ENCODE data around the gene CA10.

CA10 gene

DNA sequence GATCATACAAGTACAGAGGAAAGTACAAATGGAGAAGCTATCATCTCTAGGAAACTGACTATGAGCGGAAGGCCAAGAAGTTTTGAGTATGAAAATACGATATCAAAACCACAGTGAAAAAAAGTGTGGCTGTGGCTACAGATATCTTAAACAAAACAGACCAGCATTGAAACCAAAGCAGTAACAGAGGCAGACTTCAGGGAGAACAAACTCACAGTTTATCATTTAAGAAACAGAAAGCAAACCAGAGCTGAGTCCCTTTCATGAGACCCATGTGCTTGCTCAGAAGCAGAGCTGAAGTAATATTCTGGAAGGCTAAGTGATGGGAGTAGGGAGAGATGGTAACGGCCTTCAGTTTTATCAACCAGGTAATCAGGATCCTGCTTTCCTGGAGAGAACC, 317.8 kb downstream of the CA10 start:
- H3K27me3 ChIP-seq, result no peaks in the 10 kb centered on the region
- peaks cover 10% of the 10 kb centered on the region for H3K4me1 ChIP-seq
- no peaks in the 10 kb centered on the region for H3K36me3 ChIP-seq
- TF ChIP-seq, protein P1, sequence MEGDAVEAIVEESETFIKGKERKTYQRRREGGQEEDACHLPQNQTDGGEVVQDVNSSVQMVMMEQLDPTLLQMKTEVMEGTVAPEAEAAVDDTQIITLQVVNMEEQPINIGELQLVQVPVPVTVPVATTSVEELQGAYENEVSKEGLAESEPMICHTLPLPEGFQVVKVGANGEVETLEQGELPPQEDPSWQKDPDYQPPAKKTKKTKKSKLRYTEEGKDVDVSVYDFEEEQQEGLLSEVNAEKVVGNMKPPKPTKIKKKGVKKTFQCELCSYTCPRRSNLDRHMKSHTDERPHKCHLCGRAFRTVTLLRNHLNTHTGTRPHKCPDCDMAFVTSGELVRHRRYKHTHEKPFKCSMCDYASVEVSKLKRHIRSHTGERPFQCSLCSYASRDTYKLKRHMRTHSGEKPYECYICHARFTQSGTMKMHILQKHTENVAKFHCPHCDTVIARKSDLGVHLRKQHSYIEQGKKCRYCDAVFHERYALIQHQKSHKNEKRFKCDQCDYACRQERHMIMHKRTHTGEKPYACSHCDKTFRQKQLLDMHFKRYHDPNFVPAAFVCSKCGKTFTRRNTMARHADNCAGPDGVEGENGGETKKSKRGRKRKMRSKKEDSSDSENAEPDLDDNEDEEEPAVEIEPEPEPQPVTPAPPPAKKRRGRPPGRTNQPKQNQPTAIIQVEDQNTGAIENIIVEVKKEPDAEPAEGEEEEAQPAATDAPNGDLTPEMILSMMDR (IDR thresholded peaks at IDR 0.05; ENCODE audit: low read depth, low read length), result no peak
- no peak overlapping the region for H3K4me3 ChIP-seq (ENCODE audit: low read depth, low read length)
- no peaks in the 10 kb centered on the region for H3K9me3 ChIP-seq
- no peak for DNase-seq

DNA sequence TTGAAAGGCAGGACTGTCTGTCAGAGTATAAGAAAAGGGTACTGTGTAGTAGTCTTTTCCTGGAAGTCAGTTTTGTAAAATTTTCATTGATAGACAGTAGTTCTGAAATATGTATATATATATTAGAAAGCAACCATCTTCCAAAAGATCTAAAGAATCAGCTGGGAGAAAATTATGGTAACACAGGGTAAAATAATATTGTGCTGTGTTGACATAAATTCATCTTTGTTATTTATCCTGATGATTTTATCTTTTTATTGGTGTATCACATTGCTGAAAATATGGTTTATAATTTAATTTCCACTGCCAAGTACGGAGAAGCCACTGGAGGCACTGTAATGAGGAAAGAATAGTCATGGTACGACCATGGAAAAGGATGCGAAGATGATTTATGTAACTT, 324.9 kb downstream of the CA10 start:
- H3K9me3 ChIP-seq, result no peaks in the 10 kb centered on the region
- no peaks in the 10 kb centered on the region for H3K36me3 ChIP-seq
- TF ChIP-seq, protein P1 (IDR thresholded peaks at IDR 0.05; ENCODE audit: low read depth, low read length), result peak; percentile 39
- no peaks in the 10 kb centered on the region for H3K27me3 ChIP-seq
- H3K4me3 ChIP-seq (ENCODE audit: low read depth, low read length), result no peak overlapping the region
- DNase-seq, result no peak
- H3K4me1 ChIP-seq, result no peaks in the 10 kb centered on the region

DNA sequence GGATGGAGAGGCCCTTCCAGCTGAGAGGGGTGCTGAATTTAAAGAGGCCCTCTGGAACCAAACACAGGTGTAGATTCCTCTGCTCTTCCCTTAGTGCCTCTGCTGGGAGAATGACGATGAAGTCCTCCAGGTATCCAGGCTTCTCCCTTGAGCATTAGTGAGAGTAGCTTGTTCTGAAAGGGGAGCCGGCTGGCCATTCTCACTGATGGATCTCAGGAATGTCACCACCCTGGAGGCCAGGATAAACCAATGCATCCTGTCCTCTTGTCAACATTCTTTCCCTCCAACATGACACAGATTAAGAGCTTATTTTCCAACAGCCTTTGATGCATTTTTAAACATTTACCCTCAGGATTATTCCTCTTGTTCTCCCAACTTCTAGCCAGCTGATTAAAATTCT, 325.5 kb downstream of the CA10 start:
- H3K4me3 ChIP-seq (ENCODE audit: low read depth, low read length), result no peak overlapping the region
- H3K27me3 ChIP-seq, result no peaks in the 10 kb centered on the region
- H3K36me3 ChIP-seq, result no peaks in the 10 kb centered on the region
- TF ChIP-seq, protein P1 (IDR thresholded peaks at IDR 0.05; ENCODE audit: low read depth, low read length), result no peak
- H3K4me1 ChIP-seq, result no peaks in the 10 kb centered on the region
- H3K9me3 ChIP-seq, result no peaks in the 10 kb centered on the region
- no peak for DNase-seq

DNA sequence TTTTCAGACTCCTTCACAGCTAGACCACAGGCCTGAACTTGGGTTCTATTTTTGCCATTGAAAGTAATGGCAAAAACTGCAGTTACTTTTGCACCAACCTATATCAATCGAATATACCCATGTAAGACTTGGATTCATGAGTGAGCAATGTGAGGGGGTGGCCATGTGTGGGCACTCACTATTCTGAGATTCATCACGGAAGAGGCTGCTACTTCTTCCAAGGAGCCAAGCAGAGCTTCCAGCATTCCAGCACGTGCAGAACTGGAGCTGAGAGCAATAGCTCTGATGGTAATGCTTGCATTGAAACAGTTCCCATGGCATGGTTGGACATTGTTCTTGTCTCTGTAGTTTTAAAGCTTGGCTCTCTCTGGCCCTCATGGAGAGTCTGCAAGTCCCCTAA, 327.6 kb downstream of the CA10 start:
- Histone ChIP-seq H3K4me3 (ENCODE audit: low read depth, low read length) (no peak overlapping the region), H3K9me3 (no peaks in the 10 kb centered on the region), H3K27me3 (no peaks in the 10 kb centered on the region), H3K36me3 (no peaks in the 10 kb centered on the region), H3K4me1 (no peaks in the 10 kb centered on the region)
- DNase-seq, result no peak
- TF ChIP-seq, protein P1 (IDR thresholded peaks at IDR 0.05; ENCODE audit: low read depth, low read length), result no peak

DNA sequence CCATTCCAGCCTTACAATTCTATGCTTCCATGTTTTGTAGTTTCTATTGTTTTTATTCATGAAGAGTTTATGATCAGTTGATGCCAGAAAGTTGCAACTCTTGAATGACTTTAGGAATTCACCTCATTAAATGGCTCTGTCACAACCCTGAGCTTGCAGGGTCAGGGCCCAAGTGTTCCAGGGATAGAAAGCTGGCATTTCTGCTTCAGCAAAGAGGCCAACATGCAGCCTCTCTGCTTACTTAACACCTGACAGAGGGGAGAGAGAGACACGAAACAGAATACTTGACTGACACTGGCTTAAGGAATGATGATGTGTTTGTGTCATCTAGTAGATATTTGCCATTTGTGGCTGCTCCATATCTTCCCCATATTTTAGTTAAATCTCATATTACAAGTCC, 328.1 kb downstream of the CA10 start:
- TF ChIP-seq, protein P1 (IDR thresholded peaks at IDR 0.05; ENCODE audit: low read depth, low read length), result no peak
- no peak for DNase-seq
- Histone ChIP-seq H3K36me3 (no peaks in the 10 kb centered on the region), H3K9me3 (no peaks in the 10 kb centered on the region), H3K27me3 (no peaks in the 10 kb centered on the region), H3K4me3 (ENCODE audit: low read depth, low read length) (no peak overlapping the region), H3K4me1 (no peaks in the 10 kb centered on the region)

DNA sequence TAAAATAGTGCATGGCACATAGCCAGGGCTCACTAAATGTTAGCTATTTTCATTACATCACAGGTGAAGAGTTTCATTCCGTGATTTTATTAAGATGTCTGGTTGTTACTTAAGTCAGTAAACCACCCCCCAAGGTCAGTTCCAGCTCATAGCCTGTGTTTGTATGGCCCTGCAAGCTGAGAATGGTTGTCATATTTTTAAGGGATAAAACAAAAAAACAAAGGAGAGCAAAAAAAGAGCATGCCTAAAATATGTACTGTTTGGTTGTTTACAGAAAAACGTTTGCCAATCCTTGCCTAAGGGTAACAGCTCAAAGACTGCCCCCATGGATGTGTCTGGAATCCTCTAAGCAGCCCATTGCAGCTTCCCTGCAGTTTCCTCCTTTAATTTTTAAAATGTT, 329.6 kb downstream of the CA10 start:
- TF ChIP-seq, protein P1 (IDR thresholded peaks at IDR 0.05; ENCODE audit: low read depth, low read length), result no peak
- Histone ChIP-seq H3K4me1 (no peaks in the 10 kb centered on the region), H3K27me3 (no peaks in the 10 kb centered on the region), H3K36me3 (no peaks in the 10 kb centered on the region), H3K4me3 (ENCODE audit: low read depth, low read length) (no peak overlapping the region), H3K9me3 (no peaks in the 10 kb centered on the region)
- no peak for DNase-seq
